GM19025 (cell line): ENCODE measurements around the gene DCHS2.

Experiments
- ATAC-seq: cut with Tn5 transposase; IDR thresholded peaks from one replicate; pipeline ENCODE4 v1.9.1; 2021; ENCODE audit warnings: mild to moderate bottlenecking, low read depth, moderate library complexity; ENCODE audit not compliant: unreplicated experiment

Gene DCHS2

GRCh38 chr4:154454710-154455109 is 36.9 kb downstream of the DCHS2 start:
- ATAC-seq: no peak

- no peak for ATAC-seq
Observed at GRCh38 chr4:154452798-154453346, 38.7 kb downstream of the DCHS2 start.

- ATAC-seq: no peak
Observed at GRCh38 chr4:154450966-154451365, 40.6 kb downstream of the DCHS2 start.

- ATAC-seq: no peak
Observed at GRCh38 chr4:154444958-154445357, 46.6 kb downstream of the DCHS2 start.

GRCh38 chr4:154441982-154442381 is 49.6 kb downstream of the DCHS2 start:
- no peak for ATAC-seq

GRCh38 chr4:154441124-154441523 is 50.5 kb downstream of the DCHS2 start:
- no peak for ATAC-seq

- ATAC-seq: no peak
Observed at GRCh38 chr4:154439224-154439623, 52.4 kb downstream of the DCHS2 start.

GRCh38 chr4:154435895-154436294 is 55.7 kb downstream of the DCHS2 start:
- no peak for ATAC-seq

GRCh38 chr4:154433543-154433942 is 58.1 kb downstream of the DCHS2 start:
- no peak for ATAC-seq

GRCh38 chr4:154429176-154429575 is 62.4 kb downstream of the DCHS2 start:
- no peak for ATAC-seq

- ATAC-seq: peak; percentile 50
Observed at GRCh38 chr4:154427149-154427548, 64.5 kb downstream of the DCHS2 start.

- no peak for ATAC-seq
Observed at GRCh38 chr4:154425514-154425913, 66.1 kb downstream of the DCHS2 start.

GRCh38 chr4:154424810-154425484 is 66.7 kb downstream of the DCHS2 start:
- ATAC-seq: no peak

- ATAC-seq: no peak
Observed at GRCh38 chr4:154422152-154422551, 69.4 kb downstream of the DCHS2 start.

GRCh38 chr4:154421618-154422017 is 70.0 kb downstream of the DCHS2 start:
- ATAC-seq: no peak

GRCh38 chr4:154417373-154417673 is 74.3 kb downstream of the DCHS2 start:
- ATAC-seq: no peak

- ATAC-seq: peak; percentile 36
Observed at GRCh38 chr4:154416190-154416547, 75.4 kb downstream of the DCHS2 start.

GRCh38 chr4:154415313-154415712 is 76.3 kb downstream of the DCHS2 start:
- no peak for ATAC-seq

GRCh38 chr4:154414796-154415195 is 76.8 kb downstream of the DCHS2 start:
- no peak for ATAC-seq

- no peak for ATAC-seq
Observed at GRCh38 chr4:154414371-154414770, 77.2 kb downstream of the DCHS2 start.

- ATAC-seq: no peak
Observed at GRCh38 chr4:154407443-154407842, 84.2 kb downstream of the DCHS2 start.

GRCh38 chr4:154406018-154406795 is 85.4 kb downstream of the DCHS2 start:
- peak; percentile 75 for ATAC-seq
